ENCODE results near the gene JAKMIP3.

GRCh38 chr10:132058793-132059759 is 6.7 kb upstream of the JAKMIP3 start:
- no peak for TF ChIP-seq ZNF384 (IDR thresholded peaks at IDR 0.05)
- no peak for TF ChIP-seq ELF4 (IDR thresholded peaks at IDR 0.05)
- no peak for TF ChIP-seq NFRKB (IDR thresholded peaks at IDR 0.05)
- TF ChIP-seq FOXA1 (IDR thresholded peaks at IDR 0.05) = no peak
- no peak for TF ChIP-seq L3MBTL2 (conservative IDR thresholded peaks at IDR 0.05)
- no peak for TF ChIP-seq SP1 (IDR thresholded peaks at IDR 0.05)
- TF ChIP-seq ARNT (IDR thresholded peaks at IDR 0.05) = no peak
- TF ChIP-seq BHLHE40 (IDR thresholded peaks at IDR 0.05; ENCODE audit: borderline replicate concordance) = no peak
- no peak for TF ChIP-seq LEF1 (IDR thresholded peaks at IDR 0.05; ENCODE audit: borderline replicate concordance)
- TF ChIP-seq TARDBP (IDR thresholded peaks at IDR 0.05) = no peak
- TF ChIP-seq HDGF (IDR thresholded peaks at IDR 0.05; ENCODE audit: borderline replicate concordance) = no peak

All from HEK293T (cell line).